Heart left ventricle (tissue), 16 donors: Measurements from ENCODE around the gene TBC1D5. TPM values are rescaled to one million over a fixed set of nuclear protein-coding genes. Genes with fewer than 3 reads are reported as not detected.

Experiments
- ATAC-seq, 4 donors: fragments of 200-7000 bp; cut with Tn5 transposase; one replicate each; pipeline ENCODE4 v1.9.1; 2020 to 2022; ENCODE audit warnings: moderate library complexity in 4 of 4, mild to moderate bottlenecking in 3 of 4, moderate number of reproducible peaks in 1 of 4
- DNase-seq, 5 donors: peaks; one replicate each; pipeline ENCODE4 v3.0.0-alpha.2; 2020
- H3K27ac ChIP-seq, 12 donors: fragments of 200-600 bp; sonication (generic) in 4 of 12; one replicate each; pipeline versions ENCODE4 v1.5.0 to v1.8.0; 2016 to 2022; ENCODE audit warnings: mild to moderate bottlenecking in 2 of 12
- H3K27me3 ChIP-seq, 9 donors: fragments of 200-600 bp; sonication (generic) in 2 of 9; one replicate each; pipeline versions ENCODE4 v1.5.1 to v1.8.0; 2016 to 2022; ENCODE audit warnings: mild to moderate bottlenecking in 3 of 9
- H3K36me3 ChIP-seq, 9 donors: fragments of 200-600 bp; sonication (generic) in 2 of 9; one replicate each; pipeline versions ENCODE4 v1.5.0 to v1.8.0; 2018 to 2022; ENCODE audit warnings: mild to moderate bottlenecking in 2 of 9
- H3K4me1 ChIP-seq, 12 donors: fragments of 200-600 bp; sonication (generic) in 4 of 12; one replicate each; pipeline versions ENCODE4 v1.5.0 to v1.8.0; 2016 to 2022; ENCODE audit warnings: mild to moderate bottlenecking in 3 of 12
- H3K4me3 ChIP-seq, 12 donors: fragments of 200-600 bp; sonication (generic) in 4 of 12; one replicate each; pipeline versions ENCODE4 v1.5.0 to v1.8.0; 2017 to 2022; ENCODE audit warnings: mild to moderate bottlenecking in 9 of 12, moderate library complexity in 4 of 12
- H3K9me3 ChIP-seq, 12 donors: fragments of 200-600 bp; sonication (generic) in 4 of 12; one replicate each; pipeline versions ENCODE4 v1.5.0 to v1.8.0; 2016 to 2022; ENCODE audit warnings: mild to moderate bottlenecking in 1 of 12
- POLR2A ChIP-seq, 2 donors: fragments of 450-650 bp; IDR thresholded peaks; one replicate each; pipeline ENCODE4 v1.6.1; 2017; ENCODE audit warnings: antibody characterized with exemption in 2 of 2, mild to moderate bottlenecking in 2 of 2, moderate library complexity in 2 of 2
- WGBS, 4 donors: extraction: QIAGEN DNeasy Blood & Tissue Kit in 2 of 4; methylation state at CpG; one replicate each; pipeline versions ENCODE4 v1.1.5 to v1.1.7; 2013 to 2018; 5-methylcytosine and 5-hydroxymethylcytosine counted together
- intact Hi-C, 10 donors: fragments of 100-400 bp; cut with DNase I; formaldehyde crosslinking; loops; one replicate each; pipeline versions ENCODE4 v1.11.1 to v1.14.2; 2022
- polyA plus RNA-seq, 2 donors: library from polyadenylated mRNA; stranded (reverse); fragments of 200-250 nt; gene quantifications; one replicate each; pipeline ENCODE4 v1.2.3, GENCODE V29; 2013
- total RNA-seq, 9 donors: library from RNA; depleted of rRNA in 2 of 9; stranded (reverse); fragments of >200 nt in 2 of 9; fragmentation: NEBNext Ultra II Directional in 3 of 9; extraction: Animal tissue kit (Norgen Biotek cat#: 25700) in 3 of 9; gene quantifications; one replicate each; pipeline versions ENCODE4 v1.1.0 to v1.2.4, GENCODE V29; 2016 to 2023
- TF ChIP-seq, protein P1 (sequence below), 12 donors: fragments of 200-600 bp; sonication (generic) in 4 of 12; IDR thresholded peaks; one replicate each; pipeline versions ENCODE4 v1.5.0 to v1.8.0; 2018 to 2022; ENCODE audit warnings: antibody characterized with exemption in 12 of 12, mild to moderate bottlenecking in 5 of 12
- donor health status: ischemic (EF 13 %, LVEDD 7.1; RV severe dilation, severe dysfunction).
- donor health status: healthy with polysubstance abuse.
- donor health status: DM: no; HTN: yes; CAD: no.
- donor health status: DM: no; HTN: no; CAD: no.
- donor health status: ischemic (EF 25% LVEDD 6.9; RV normal size, moderate dysfunction).
- donor health status: ischemic (EF 25% LVEDD 5.7; RV mildly dilated, moderate dysfunction).
- donor health status: healthy.
- donor health status: DM: yes; HTN: yes; CAD: no.
- donor health status: ischemic (EF 35%, LVEDD 5.7; RV mildly dilated, moderate dysfunction).
- donor health status: nonischemic (EF 11% LVEDD 7.7; RV severe dilation, severe dysfunction).
- donor health status: DM: yes; HTN: yes; CAD: no.
- donor health status: PGD.
- donor health status: ischemic (EF 29% LVEDD 5.4; RV normal size, mild dysfunction).
- donor health status: nonischemic (EF 23%, LVEDD 6.1; RV moderate dilation, normal function).

The TBC1D5 gene
- total and polyA plus RNA-seq, 11 donors, result 5.8 to 48.3 (median 31.1) TPM

DNA sequence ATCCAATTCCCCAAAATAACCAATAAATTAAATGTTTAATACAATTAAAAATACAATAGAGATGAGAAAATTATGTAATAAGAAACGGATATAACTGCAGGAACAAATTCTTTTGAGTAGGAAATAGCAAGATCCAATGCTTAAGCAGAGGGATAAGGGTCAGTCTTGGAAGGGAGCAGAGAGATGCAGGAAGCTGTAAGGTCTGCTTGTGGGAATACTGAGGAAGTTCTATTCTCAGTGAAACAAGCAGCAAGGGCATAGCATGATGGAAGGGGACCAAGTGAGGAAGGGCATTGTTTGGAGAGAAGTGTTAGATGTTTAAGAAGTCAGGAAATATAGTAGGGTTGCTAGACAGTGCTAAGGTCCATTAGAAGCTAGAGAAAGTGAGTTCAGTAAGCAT, 409.0 kb downstream of the TBC1D5 start:
- no peak for TF ChIP-seq POLR2A (IDR thresholded peaks at IDR 0.05)
- TF ChIP-seq, protein P1, sequence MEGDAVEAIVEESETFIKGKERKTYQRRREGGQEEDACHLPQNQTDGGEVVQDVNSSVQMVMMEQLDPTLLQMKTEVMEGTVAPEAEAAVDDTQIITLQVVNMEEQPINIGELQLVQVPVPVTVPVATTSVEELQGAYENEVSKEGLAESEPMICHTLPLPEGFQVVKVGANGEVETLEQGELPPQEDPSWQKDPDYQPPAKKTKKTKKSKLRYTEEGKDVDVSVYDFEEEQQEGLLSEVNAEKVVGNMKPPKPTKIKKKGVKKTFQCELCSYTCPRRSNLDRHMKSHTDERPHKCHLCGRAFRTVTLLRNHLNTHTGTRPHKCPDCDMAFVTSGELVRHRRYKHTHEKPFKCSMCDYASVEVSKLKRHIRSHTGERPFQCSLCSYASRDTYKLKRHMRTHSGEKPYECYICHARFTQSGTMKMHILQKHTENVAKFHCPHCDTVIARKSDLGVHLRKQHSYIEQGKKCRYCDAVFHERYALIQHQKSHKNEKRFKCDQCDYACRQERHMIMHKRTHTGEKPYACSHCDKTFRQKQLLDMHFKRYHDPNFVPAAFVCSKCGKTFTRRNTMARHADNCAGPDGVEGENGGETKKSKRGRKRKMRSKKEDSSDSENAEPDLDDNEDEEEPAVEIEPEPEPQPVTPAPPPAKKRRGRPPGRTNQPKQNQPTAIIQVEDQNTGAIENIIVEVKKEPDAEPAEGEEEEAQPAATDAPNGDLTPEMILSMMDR (IDR thresholded peaks at IDR 0.05), result no peak
- peaks cover 0 to 20% (median 7%) of the 10 kb centered on the region in 12 donors for H3K4me1 ChIP-seq
- WGBS, 4 donors, result 44 to 62% (median 51%) methylated on average over 1 of the region's 1 CpG
- H3K27me3 ChIP-seq, result no peaks in the 10 kb centered on the region
- H3K27ac ChIP-seq, result no peak overlapping the region
- H3K9me3 ChIP-seq, result no peaks in the 10 kb centered on the region
- H3K36me3 ChIP-seq, result peaks cover 0 to 2% (median 0%) of the 10 kb centered on the region in 9 donors
- no peak for DNase-seq
- H3K4me3 ChIP-seq, result no peak overlapping the region
- ATAC-seq, result peak in 1 of 4 donors; percentile 42
- intact Hi-C loops, result no loop called here

DNA sequence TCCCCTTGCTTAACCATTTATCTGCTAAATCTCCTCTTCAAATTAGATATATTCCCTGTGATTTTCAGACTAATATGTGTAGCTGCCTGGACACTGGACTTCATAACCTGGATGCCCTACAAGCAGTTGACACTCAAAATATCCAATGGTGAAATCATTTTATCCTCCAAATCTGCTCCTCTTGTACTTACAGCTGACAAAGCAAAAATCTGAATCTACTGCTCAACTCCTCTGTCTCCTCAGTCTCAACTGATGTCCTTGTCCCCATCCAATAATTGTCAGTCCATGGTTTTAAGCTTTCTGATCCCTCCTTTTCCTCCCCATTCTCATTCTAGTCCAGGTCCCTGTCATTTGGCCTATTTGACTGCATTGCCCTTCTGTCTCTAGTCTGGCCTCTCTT, 411.8 kb downstream of the TBC1D5 start:
- DNase-seq (no peak), ATAC-seq (no peak)
- Histone ChIP-seq H3K4me3 (no peak overlapping the region), H3K36me3 (peaks cover 0 to 8% (median 0%) of the 10 kb centered on the region in 9 donors), H3K27me3 (no peaks in the 10 kb centered on the region), H3K9me3 (no peaks in the 10 kb centered on the region), H3K27ac (no peak overlapping the region), H3K4me1 (peaks cover 0 to 7% (median 0%) of the 10 kb centered on the region in 12 donors)
- TF ChIP-seq POLR2A (IDR thresholded peaks at IDR 0.05), result no peak
- TF ChIP-seq, protein P1 (IDR thresholded peaks at IDR 0.05), result no peak
- intact Hi-C loops, result no loop called here

DNA sequence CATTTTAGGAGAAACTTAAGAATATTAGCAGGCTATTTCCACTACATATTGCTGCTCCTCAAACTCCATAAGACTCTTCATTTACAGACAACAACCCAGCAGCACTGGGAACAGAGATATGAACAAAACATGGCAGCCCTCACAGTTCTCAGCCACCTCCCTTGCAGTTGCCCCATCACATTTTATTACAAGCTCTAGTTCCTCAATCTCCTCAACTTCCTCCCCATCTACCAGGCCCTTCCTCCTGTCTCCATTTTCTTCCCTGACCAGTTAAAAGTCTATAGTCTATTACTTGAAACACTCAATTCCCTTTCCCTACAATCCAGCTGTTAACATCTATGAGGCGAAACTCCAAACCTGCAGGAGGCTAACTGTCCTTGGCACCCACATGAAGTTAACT, 412.5 kb downstream of the TBC1D5 start:
- no peak overlapping the region for H3K27ac ChIP-seq
- DNase-seq, result no peak
- peaks cover 0 to 6% (median 0%) of the 10 kb centered on the region in 12 donors for H3K4me1 ChIP-seq
- H3K9me3 ChIP-seq, result no peaks in the 10 kb centered on the region
- no peak for ATAC-seq
- intact Hi-C loops, result no loop called here
- 96 to 100% (median 98%) methylated on average over 1 of the region's 1 CpG for WGBS, 4 donors
- no peaks in the 10 kb centered on the region for H3K27me3 ChIP-seq
- H3K4me3 ChIP-seq, result no peak overlapping the region
- no peak for TF ChIP-seq POLR2A (IDR thresholded peaks at IDR 0.05)
- TF ChIP-seq, protein P1 (IDR thresholded peaks at IDR 0.05), result no peak
- peaks cover 0 to 8% (median 0%) of the 10 kb centered on the region in 9 donors for H3K36me3 ChIP-seq

DNA sequence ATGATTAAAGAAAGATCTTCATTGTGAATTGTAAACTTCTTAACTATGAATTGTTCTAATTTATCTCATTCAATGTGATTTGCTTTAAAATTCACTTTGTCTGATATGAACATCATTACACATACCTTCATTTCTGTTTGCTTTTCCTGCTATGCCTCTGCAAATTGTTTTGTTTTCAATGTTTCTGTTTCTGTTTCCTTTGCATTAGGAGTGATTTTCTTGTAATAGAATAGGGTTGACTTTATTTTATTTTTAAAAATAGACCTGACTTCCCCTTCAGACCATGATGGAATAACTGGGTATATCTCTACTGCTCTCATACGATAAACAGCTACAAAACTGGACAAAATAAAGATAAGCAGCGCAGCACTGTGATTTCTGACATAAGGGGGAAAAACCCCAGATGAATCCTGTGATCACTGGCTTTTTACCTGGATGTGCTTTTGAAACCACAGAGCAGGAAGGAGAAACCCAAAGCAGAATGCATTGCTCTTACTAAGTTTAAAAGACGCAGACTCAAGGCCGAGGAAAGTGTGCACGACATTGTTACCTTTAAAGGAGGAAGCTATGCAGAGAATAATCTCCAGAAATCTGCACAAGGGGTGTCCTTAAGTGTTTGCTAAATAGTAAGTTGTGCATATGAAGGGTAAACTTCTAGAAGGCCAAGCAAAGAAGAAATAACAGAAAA, 420.2 kb downstream of the TBC1D5 start:
- Histone ChIP-seq H3K36me3 (no peaks in the 10 kb centered on the region), H3K27me3 (no peaks in the 10 kb centered on the region), H3K4me1 (peaks cover 0 to 18% (median 10%) of the 10 kb centered on the region in 12 donors), H3K27ac (peak overlapping the region in 2 of 12 donors; percentile 9 to 17), H3K4me3 (no peak overlapping the region), H3K9me3 (no peaks in the 10 kb centered on the region)
- WGBS, 4 donors, result 37 to 50% (median 40%) methylated on average over 5 of the region's 5 CpGs
- DNase-seq (no peak), ATAC-seq (no peak)
- TF ChIP-seq POLR2A (IDR thresholded peaks at IDR 0.05), result no peak
- TF ChIP-seq, protein P1 (IDR thresholded peaks at IDR 0.05), result no peak
- intact Hi-C loops, result no loop called here
